Activated effector memory CD4-positive, alpha-beta T cell treated with Interleukin-2 at 50 U/mL for 16 hours (primary cell): Measurements from ENCODE around the gene TJP2.
"Not testable (repeated sequence)": the region's sequence is repeated elsewhere in the genome, so short reads cannot be mapped to it uniquely, and the experiment has no call there.

ENCODE experiments used
- DNase-seq: peaks from one replicate; pipeline ENCODE4 v3.0.0-alpha.2; 2020

TJP2 gene

DNA sequence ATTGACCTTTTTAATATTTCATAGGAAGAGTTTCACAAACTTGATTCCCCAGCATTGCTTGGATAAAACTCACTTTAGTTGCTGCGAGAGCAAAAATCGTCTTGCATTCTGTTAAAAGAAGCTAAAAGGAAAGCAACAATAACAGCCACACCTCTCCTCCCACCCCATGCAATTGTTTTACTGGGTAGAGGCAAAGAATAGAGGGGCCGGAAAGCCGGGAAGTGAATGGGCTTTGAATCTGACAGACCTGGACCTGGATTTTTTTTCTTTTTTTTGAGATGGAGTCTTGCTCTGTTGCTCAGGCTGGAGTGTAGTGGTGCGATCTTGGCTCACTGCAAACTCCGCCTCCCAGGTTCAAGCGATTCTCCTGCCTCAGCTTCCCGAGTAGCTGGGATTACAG lies 9.5 kb upstream of the TJP2 start:
- not testable (repeated sequence) for DNase-seq

- no peak for DNase-seq
These were observed 8.5 kb upstream of the TJP2 start for GRCh38 chr9:69165581-69165980.

GRCh38 chr9:69168709-69169217 lies 5.3 kb upstream of the TJP2 start:
- DNase-seq: peak; percentile 41

DNA sequence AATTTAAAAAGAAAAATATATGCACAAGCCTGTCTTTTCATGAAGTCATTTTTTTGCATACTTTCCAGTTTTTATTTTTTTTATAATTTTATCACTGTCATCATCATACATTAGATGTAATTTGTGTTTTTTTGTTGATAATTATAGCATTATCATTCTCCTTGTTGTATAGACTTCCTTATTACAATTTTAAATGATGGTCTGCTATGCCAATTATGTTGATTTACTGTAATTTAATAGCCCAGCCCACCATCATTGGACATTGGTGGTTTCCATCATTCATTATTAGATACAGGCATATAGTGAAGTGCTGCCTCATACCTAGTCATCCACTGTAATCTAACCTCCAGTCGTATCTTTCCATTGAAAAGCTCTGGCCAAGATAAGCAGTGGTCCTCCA lies 3.8 kb upstream of the TJP2 start:
- DNase-seq: no peak

GRCh38 chr9:69171049-69171448 lies 3.0 kb upstream of the TJP2 start:
- no peak for DNase-seq

- DNase-seq: no peak
These were observed 2.6 kb upstream of the TJP2 start for GRCh38 chr9:69171517-69171916.

GRCh38 chr9:69172895-69173294 lies 1.2 kb upstream of the TJP2 start:
- DNase-seq: no peak

DNA sequence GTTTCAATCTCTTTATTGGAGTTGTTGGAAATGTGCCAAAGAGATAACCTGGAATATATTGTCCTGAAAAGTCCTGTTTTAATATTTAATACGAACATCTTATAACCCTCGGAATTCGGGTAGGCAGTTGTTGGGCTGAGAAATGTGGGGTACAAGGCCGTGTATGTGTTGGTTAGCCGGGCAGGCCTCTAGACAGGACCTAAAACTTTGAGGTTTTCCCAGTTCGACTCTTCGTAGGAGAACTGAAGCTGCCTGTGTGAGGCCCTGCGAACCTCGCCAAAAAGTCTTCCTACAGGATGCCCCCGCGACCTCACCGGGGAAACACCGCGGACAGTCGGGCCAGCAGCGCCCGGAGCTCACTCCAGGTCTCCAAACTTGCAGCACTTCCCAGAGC lies 583 bp upstream of the TJP2 start:
- DNase-seq: no peak

DNA sequence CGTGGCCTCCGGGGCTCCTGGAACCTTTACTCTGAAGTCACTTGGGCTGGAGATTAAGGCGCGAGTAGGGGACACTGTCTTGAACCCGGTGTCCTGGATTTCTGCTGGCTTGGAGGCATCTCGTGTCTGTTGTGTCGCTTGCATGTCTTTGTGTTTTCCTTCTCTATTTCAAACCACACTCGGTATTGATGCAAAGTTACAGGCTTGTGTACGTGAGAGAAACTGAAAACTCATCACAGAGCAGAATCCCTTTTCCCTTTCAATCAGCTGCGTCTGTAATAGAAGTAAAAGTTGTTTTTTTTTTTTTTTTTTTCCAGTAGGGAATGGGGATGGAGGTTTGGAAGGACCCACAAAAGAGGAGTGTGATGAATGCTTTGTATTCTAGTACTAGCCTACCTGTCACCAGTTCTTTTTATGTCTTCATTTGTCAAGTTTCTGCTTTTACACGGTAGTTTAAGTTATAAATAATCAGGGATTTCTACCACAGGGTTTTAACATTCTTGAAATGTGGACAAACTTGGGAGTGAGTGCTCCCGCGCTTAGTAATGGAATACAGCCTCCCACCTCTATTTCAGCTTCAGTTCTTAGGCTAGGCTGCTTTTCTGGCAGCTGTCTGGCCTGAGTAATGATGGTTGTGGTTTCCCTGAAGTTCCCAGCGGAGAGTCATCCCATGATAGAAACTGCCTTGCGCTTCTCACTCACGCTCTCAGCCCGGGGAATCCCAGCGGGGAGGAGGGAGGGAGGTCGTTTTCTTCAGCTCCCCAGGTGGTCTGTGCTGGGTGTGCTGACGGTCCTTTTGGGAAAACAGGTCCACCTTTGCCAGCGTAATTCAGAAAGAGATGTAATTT lies 763 bp downstream of the TJP2 start:
- no peak for DNase-seq

DNA sequence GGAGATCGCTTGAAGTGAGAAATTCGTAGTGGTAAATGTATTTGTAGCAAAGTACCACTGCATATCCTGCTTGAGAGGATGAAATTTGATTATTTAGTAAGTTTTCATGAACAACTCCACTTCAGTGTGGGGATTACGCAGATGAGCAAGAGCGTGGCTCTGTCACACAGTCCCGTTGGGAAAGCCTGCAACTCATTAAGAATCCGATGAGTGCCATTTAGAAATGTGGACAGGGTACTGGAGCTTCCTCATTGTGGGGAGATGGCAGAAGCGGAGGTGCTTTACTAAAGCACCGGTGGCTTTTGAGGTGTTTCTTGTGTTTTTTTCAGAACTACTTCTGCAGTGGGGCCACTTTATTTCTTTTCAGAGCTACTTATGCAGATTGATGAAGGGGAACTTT lies 1.4 kb downstream of the TJP2 start:
- no peak for DNase-seq

GRCh38 chr9:69176471-69177171 lies 2.5 kb downstream of the TJP2 start:
- no peak for DNase-seq

GRCh38 chr9:69178583-69179011 lies 4.5 kb downstream of the TJP2 start:
- DNase-seq: no peak

DNA sequence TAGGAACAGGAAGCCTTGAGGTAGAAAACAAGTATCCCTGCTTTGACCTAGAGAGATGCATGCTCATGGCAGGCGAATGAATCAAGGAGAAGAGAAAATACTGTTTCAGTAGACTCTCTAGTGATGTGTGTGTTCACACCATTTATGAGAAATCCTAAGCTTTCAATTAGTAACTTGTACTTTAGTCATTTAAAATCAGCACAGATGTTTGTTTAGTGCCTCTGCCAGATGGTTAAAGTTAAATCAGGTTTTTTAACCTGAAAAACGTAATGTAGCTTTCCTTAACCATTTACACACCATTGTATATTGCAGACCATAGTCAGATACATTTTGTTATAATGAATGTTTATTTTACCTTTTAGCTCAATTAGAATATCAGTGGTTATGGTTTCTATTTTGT lies 5.0 kb downstream of the TJP2 start:
- no peak for DNase-seq

DNA sequence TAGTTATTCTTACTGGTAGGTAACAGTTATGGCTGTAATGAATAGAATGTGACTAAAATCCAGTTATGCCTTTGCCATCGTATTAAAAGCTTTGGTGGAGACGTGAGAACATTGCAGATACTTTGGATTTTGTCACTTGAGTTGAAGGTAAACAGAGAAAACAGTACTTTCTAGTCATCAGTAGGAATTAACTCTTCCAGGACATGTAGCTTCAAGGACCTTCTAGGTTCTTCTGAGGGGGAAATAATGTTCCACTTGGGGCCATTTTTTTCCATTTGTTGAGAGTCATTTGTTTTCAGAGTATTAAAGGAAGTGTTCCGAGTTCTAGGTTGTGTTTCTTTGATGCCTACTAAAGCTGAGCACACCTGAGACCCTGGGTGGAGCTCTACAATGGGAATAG lies 6.1 kb downstream of the TJP2 start:
- DNase-seq: no peak

GRCh38 chr9:69180670-69181069 lies 6.6 kb downstream of the TJP2 start:
- peak; percentile 48 for DNase-seq

DNA sequence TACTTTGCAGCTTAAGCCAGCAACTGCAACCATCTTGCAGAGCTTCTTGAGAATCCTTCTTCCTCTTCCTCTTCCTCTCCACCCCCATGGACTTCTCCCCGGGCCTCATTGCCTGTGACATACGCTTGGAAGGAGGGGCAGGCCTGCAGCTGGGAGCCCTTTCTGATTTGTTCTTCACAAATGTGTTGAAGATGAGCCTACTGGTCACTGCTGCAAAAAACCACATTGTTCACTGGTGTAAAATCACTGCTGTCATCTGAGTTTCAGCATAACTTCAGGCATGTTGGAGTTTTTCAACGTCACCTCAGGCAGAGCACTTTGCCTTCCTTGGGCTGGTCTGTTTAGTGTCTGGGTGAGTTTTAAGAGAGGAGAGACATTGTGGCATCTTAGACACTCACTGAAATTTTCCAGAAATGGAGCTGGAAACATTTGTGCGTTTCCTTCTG lies 7.9 kb downstream of the TJP2 start:
- DNase-seq: no peak

DNA sequence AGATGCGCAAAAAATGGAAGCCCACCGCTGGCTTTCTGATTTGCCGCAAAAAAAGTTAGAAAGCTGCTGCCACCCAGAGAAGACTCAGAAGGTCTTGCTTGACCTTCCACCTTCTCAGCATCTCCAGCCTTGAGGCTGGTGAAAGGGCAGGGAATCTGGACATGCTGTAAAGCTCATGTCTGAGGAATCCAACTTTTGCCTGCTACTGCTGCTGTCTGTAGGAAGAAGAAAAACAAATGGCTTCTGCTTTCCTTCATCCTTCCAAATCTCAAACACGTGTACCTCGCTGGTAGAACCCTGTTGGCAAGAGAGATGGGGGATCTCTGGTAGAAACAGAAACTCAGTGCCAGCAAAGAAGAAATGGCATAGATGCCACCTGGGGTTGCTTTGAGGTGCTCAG lies 10.2 kb downstream of the TJP2 start:
- DNase-seq: no peak

GRCh38 chr9:69186841-69187611 lies 12.9 kb downstream of the TJP2 start:
- DNase-seq: no peak

DNA sequence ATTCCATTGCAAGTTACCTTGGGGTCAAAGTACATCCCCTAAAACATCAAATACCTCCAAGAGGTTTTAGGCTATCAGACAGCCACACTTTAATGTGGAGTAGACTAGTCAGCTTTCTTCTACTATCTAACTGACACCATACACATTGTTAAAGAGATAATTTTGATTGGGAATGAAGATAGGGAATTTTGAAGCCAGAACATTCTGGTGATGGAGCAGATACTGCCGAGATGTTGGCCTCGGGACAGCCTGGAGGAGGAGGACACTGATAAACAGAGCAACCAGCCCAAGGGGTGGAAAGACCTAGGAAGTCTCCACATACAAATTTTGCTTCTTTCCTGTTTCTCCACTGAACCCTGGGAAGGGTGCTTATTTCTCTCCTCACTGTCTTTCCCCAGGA lies 14.9 kb downstream of the TJP2 start:
- DNase-seq: no peak

GRCh38 chr9:69190086-69190862 lies 16.2 kb downstream of the TJP2 start:
- no peak for DNase-seq

- DNase-seq: no peak
These were observed 16.7 kb downstream of the TJP2 start for GRCh38 chr9:69190863-69191181.

DNA sequence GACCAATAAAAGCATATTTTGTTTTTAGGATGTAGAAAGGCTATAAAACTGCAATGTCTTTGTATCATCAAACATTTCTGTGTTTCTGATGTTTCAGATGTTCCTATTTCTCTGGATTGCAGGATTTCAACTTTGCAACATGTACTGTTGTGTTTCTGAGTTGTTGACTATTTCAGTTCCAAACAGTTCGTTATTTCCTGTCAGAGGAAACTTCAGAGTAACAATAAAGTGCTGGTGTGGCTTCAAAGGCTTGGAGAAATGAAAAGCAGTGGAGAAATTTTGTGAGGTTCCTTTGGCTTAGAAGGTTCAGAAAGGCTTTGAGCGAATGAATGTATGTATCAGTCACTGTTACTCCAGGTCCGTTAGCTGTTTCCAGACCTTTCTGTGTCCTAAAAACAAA lies 17.2 kb downstream of the TJP2 start:
- DNase-seq: no peak

DNA sequence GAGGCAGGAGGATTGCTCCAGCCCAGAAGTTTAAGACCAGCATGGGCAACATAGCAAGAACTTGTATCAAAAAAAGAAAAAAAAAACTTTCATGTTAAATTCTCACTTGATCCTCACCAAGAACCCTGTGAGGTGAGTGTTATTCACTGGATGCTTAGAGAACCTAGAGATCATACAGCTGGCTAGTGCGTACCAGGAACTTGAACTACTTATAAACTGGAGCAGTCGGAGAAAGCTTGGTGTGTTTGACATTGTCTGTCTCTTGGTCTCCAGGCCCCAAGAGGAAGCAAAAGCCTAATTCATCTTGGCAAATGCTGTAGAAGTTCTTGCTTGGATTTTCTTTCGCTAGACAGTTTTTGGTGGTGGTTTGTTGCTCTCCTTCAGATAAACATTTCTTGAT lies 18.1 kb downstream of the TJP2 start:
- no peak for DNase-seq
